ENCODE results near the gene PAQR6. TPM values are rescaled to one million over a fixed set of nuclear protein-coding genes. Genes with fewer than 3 reads are reported as not detected.

Gene PAQR6
- total and polyA plus RNA-seq, 10 of the 15 experiments (the other 5 are each of a cell fraction or from before 2014, with no cell fraction given) = 0.42 to 4.5 (median 1.3) TPM

DNA sequence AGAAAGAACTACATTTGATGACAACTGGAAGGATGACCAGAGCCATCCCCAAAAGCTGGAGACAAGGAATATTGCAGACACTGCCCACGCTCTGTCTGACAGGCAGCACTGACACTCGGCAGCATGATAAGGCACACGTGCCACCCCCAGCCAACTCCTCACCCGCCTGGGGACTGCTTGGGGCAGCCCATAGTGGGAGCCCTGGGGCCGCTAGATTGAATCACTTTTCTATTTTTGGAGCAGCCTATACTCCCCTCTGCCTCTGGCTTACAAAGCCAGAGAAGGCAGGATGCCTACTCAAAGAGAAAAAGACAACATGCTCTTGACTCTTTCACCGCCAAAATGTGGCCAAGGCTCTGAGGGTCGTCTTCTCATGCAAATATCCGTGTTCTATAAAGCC, 33.4 kb upstream of the PAQR6 start (continued):
- TF ChIP-seq, protein P1, sequence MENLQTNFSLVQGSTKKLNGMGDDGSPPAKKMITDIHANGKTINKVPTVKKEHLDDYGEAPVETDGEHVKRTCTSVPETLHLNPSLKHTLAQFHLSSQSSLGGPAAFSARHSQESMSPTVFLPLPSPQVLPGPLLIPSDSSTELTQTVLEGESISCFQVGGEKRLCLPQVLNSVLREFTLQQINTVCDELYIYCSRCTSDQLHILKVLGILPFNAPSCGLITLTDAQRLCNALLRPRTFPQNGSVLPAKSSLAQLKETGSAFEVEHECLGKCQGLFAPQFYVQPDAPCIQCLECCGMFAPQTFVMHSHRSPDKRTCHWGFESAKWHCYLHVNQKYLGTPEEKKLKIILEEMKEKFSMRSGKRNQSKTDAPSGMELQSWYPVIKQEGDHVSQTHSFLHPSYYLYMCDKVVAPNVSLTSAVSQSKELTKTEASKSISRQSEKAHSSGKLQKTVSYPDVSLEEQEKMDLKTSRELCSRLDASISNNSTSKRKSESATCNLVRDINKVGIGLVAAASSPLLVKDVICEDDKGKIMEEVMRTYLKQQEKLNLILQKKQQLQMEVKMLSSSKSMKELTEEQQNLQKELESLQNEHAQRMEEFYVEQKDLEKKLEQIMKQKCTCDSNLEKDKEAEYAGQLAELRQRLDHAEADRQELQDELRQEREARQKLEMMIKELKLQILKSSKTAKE (IDR thresholded peaks at IDR 0.05; ENCODE audit: low read depth, poor library complexity, severe bottlenecking) = peak; percentile 18
- TF ChIP-seq, protein P2, sequence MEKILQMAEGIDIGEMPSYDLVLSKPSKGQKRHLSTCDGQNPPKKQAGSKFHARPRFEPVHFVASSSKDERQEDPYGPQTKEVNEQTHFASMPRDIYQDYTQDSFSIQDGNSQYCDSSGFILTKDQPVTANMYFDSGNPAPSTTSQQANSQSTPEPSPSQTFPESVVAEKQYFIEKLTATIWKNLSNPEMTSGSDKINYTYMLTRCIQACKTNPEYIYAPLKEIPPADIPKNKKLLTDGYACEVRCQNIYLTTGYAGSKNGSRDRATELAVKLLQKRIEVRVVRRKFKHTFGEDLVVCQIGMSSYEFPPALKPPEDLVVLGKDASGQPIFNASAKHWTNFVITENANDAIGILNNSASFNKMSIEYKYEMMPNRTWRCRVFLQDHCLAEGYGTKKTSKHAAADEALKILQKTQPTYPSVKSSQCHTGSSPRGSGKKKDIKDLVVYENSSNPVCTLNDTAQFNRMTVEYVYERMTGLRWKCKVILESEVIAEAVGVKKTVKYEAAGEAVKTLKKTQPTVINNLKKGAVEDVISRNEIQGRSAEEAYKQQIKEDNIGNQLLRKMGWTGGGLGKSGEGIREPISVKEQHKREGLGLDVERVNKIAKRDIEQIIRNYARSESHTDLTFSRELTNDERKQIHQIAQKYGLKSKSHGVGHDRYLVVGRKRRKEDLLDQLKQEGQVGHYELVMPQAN (conservative IDR thresholded peaks at IDR 0.05) = peak; percentile 93
- no peak for TF ChIP-seq ESRRA (IDR thresholded peaks at IDR 0.05; ENCODE audit: low read length)
- no peak for TF ChIP-seq GABPA (IDR thresholded peaks at IDR 0.05; ENCODE audit: low read depth)
- TF ChIP-seq MEF2B (IDR thresholded peaks at IDR 0.05; ENCODE audit: partially characterized antibody, poor library complexity, severe bottlenecking) = peak; percentile 82
- no peak for TF ChIP-seq HDAC2 (IDR thresholded peaks at IDR 0.05)
- TF ChIP-seq PAX5 (IDR thresholded peaks at IDR 0.05; ENCODE audit: borderline replicate concordance, low read depth, low read length) = no peak
- no peak for TF ChIP-seq NR2C2 (IDR thresholded peaks at IDR 0.05; ENCODE audit: borderline replicate concordance, control insufficient read depth, insufficient read length, low read depth)
- no peak for TF ChIP-seq SIX5 (IDR thresholded peaks at IDR 0.05; ENCODE audit: low read depth, low read length, severe bottlenecking)
- TF ChIP-seq, protein P3, sequence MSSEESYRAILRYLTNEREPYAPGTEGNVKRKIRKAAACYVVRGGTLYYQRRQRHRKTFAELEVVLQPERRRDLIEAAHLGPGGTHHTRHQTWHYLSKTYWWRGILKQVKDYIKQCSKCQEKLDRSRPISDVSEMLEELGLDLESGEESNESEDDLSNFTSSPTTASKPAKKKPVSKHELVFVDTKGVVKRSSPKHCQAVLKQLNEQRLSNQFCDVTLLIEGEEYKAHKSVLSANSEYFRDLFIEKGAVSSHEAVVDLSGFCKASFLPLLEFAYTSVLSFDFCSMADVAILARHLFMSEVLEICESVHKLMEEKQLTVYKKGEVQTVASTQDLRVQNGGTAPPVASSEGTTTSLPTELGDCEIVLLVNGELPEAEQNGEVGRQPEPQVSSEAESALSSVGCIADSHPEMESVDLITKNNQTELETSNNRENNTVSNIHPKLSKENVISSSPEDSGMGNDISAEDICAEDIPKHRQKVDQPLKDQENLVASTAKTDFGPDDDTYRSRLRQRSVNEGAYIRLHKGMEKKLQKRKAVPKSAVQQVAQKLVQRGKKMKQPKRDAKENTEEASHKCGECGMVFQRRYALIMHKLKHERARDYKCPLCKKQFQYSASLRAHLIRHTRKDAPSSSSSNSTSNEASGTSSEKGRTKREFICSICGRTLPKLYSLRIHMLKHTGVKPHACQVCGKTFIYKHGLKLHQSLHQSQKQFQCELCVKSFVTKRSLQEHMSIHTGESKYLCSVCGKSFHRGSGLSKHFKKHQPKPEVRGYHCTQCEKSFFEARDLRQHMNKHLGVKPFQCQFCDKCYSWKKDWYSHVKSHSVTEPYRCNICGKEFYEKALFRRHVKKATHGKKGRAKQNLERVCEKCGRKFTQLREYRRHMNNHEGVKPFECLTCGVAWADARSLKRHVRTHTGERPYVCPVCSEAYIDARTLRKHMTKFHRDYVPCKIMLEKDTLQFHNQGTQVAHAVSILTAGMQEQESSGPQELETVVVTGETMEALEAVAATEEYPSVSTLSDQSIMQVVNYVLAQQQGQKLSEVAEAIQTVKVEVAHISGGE (CRISPR knock-in tag; IDR thresholded peaks at IDR 0.05) = no peak
- no peak for TF ChIP-seq CBFB (IDR thresholded peaks at IDR 0.05; ENCODE audit: low read depth)
- TF ChIP-seq FOXK2 (IDR thresholded peaks at IDR 0.05) = no peak
- TF ChIP-seq, protein P4, sequence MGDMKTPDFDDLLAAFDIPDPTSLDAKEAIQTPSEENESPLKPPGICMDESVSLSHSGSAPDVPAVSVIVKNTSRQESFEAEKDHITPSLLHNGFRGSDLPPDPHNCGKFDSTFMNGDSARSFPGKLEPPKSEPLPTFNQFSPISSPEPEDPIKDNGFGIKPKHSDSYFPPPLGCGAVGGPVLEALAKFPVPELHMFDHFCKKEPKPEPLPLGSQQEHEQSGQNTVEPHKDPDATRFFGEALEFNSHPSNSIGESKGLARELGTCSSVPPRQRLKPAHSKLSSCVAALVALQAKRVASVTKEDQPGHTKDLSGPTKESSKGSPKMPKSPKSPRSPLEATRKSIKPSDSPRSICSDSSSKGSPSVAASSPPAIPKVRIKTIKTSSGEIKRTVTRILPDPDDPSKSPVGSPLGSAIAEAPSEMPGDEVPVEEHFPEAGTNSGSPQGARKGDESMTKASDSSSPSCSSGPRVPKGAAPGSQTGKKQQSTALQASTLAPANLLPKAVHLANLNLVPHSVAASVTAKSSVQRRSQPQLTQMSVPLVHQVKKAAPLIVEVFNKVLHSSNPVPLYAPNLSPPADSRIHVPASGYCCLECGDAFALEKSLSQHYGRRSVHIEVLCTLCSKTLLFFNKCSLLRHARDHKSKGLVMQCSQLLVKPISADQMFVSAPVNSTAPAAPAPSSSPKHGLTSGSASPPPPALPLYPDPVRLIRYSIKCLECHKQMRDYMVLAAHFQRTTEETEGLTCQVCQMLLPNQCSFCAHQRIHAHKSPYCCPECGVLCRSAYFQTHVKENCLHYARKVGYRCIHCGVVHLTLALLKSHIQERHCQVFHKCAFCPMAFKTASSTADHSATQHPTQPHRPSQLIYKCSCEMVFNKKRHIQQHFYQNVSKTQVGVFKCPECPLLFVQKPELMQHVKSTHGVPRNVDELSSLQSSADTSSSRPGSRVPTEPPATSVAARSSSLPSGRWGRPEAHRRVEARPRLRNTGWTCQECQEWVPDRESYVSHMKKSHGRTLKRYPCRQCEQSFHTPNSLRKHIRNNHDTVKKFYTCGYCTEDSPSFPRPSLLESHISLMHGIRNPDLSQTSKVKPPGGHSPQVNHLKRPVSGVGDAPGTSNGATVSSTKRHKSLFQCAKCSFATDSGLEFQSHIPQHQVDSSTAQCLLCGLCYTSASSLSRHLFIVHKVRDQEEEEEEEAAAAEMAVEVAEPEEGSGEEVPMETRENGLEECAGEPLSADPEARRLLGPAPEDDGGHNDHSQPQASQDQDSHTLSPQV (IDR thresholded peaks at IDR 0.05) = no peak
- no peak for TF ChIP-seq CHD1 (IDR thresholded peaks at IDR 0.05; ENCODE audit: low read depth, low read length)
- TF ChIP-seq RUNX3 (IDR thresholded peaks at IDR 0.05; ENCODE audit: low read length) = peak; percentile 51; the same call in 1 of the 2 replicates
- TF ChIP-seq, protein P5, sequence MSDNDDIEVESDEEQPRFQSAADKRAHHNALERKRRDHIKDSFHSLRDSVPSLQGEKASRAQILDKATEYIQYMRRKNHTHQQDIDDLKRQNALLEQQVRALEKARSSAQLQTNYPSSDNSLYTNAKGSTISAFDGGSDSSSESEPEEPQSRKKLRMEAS (IDR thresholded peaks at IDR 0.05; ENCODE audit: low read depth, low read length) = peak; percentile 96
- TF ChIP-seq SREBF1 (IDR thresholded peaks at IDR 0.05; ENCODE audit: low read length) = no peak
- TF ChIP-seq RELA (IDR thresholded peaks at IDR 0.05; ENCODE audit: borderline replicate concordance, partially characterized antibody) = no peak
- TF ChIP-seq STAT1 (conservative IDR thresholded peaks at IDR 0.05) = no peak

Measured in GM12878 (cell line).